GM23338 (cell line): ENCODE results near the gene PCSK4. TPM values are rescaled to one million over a fixed set of nuclear protein-coding genes. Genes with fewer than 3 reads are reported as not detected.

ENCODE experiments used
- ATAC-seq: fragments of 200-7000 bp; cut with Tn5 transposase; 3 replicates; pipeline ENCODE4 v1.9.1; 2020
- DNase-seq: peaks from one replicate; pipeline ENCODE4 v3.0.0-alpha.2; 2015; ENCODE audit warnings: low spot score
- H2AFZ ChIP-seq: fragments of 200-600 bp; sonication (generic); 2 replicates; pipeline ENCODE4 v1.8.0; 2016; ENCODE audit warnings: antibody characterized with exemption, mild to moderate bottlenecking, moderate library complexity
- H3F3A ChIP-seq: fragments of 200-600 bp; sonication (generic); replicated peaks from 2 replicates; pipeline ENCODE4 v1.8.0; 2017; ENCODE audit warnings: antibody characterized with exemption, mixed run types, low read depth
- H3K27ac ChIP-seq: fragments of 200-600 bp; sonication (generic); 2 replicates; pipeline ENCODE4 v1.6.1; 2016; ENCODE audit warnings: low read depth
- H3K27me3 ChIP-seq: fragments of 200-600 bp; sonication (generic); 2 replicates; pipeline ENCODE4 v1.8.0; 2016; ENCODE audit warnings: mild to moderate bottlenecking, mixed run types, moderate library complexity; ENCODE audit not compliant: insufficient read depth
- H3K36me3 ChIP-seq: fragments of 200-600 bp; sonication (generic); 2 replicates; pipeline ENCODE4 v1.8.0; 2016; ENCODE audit warnings: mild to moderate bottlenecking; ENCODE audit not compliant: insufficient read depth
- H3K4me1 ChIP-seq: fragments of 200-600 bp; sonication (generic); 2 replicates; pipeline ENCODE4 v1.8.0; 2016; ENCODE audit warnings: mild to moderate bottlenecking, moderate library complexity; ENCODE audit not compliant: insufficient read depth
- H3K4me2 ChIP-seq: fragments of 200-600 bp; sonication (generic); 2 replicates; pipeline ENCODE4 v1.7.1; 2017; ENCODE audit warnings: mixed run types
- H3K4me3 ChIP-seq: fragments of 200-600 bp; sonication (generic); 2 replicates; pipeline ENCODE4 v1.6.1; 2016; ENCODE audit warnings: mixed run types
- H3K79me2 ChIP-seq: fragments of 200-600 bp; sonication (generic); replicated peaks from 2 replicates; pipeline ENCODE4 v1.8.0; 2017; ENCODE audit warnings: mild to moderate bottlenecking; ENCODE audit not compliant: insufficient read depth
- H3K9me2 ChIP-seq: fragments of 200-600 bp; sonication (generic); 2 replicates; pipeline ENCODE4 v1.8.0; 2017; ENCODE audit not compliant: insufficient read depth
- H4K20me1 ChIP-seq: fragments of 200-600 bp; sonication (generic); replicated peaks from 2 replicates; pipeline ENCODE4 v1.8.0; 2017; ENCODE audit warnings: mild to moderate bottlenecking; ENCODE audit not compliant: insufficient read depth
- H3K27ac Mint-ChIP-seq: 2 replicates; pipeline ENCODE4 v1.8.0; 2020; ENCODE audit warnings: inconsistent platforms, mild to moderate bottlenecking, moderate library complexity, mixed read lengths
- H3K27me3 Mint-ChIP-seq: 3 replicates; pipeline ENCODE4 v1.8.0; 2022; ENCODE audit warnings: low read depth, mild to moderate bottlenecking, moderate library complexity, mixed read lengths, inconsistent platforms; ENCODE audit not compliant: insufficient read depth, poor library complexity
- H3K36me3 Mint-ChIP-seq: 3 replicates; pipeline ENCODE4 v1.8.0; 2021; ENCODE audit warnings: low read depth, mild to moderate bottlenecking, inconsistent platforms, moderate library complexity, mixed read lengths
- H3K4me1 Mint-ChIP-seq: 3 replicates; pipeline ENCODE4 v1.8.0; 2020; ENCODE audit warnings: mild to moderate bottlenecking, inconsistent platforms, mixed read lengths
- H3K4me3 Mint-ChIP-seq: 3 replicates; pipeline ENCODE4 v1.8.0; 2021; ENCODE audit warnings: moderate library complexity, mild to moderate bottlenecking, inconsistent platforms, mixed read lengths
- H3K9me3 Mint-ChIP-seq: 3 replicates; pipeline ENCODE4 v1.8.0; 2020; ENCODE audit warnings: moderate library complexity, mild to moderate bottlenecking, inconsistent platforms, mixed read lengths
- CREB1 ChIP-seq: fragments of 250-450 bp; sonication (Bioruptor Pico); IDR thresholded peaks from 2 replicates; pipeline ENCODE4 v1.5.0; 2020; ENCODE audit warnings: low read depth, mild to moderate bottlenecking, moderate library complexity
- CTCF ChIP-seq, 2 experiments: fragments of 200-600 bp in 1 of 2; sonication (generic) in 1 of 2; conservative IDR thresholded peaks; 2 replicates each; pipeline versions ENCODE4 v1.5.1 to v1.6.1; 2016 to 2017; ENCODE audit warnings: antibody characterized with exemption in 2 of 2, low read depth in 2 of 2, mild to moderate bottlenecking in 2 of 2, moderate library complexity in 1 of 2
- ETS1 ChIP-seq: IDR thresholded peaks from 2 replicates; pipeline ENCODE4 v1.6.1; 2016; ENCODE audit warnings: antibody characterized with exemption
- EZH2 ChIP-seq: fragments of 200-600 bp; sonication (generic); IDR thresholded peaks from one replicate; pipeline ENCODE4 v1.8.0; 2017; ENCODE audit warnings: antibody characterized with exemption, mild to moderate bottlenecking, low read depth; ENCODE audit not compliant: unreplicated experiment
- JUNB ChIP-seq: IDR thresholded peaks from one replicate; pipeline ENCODE4 v1.6.1; 2016; ENCODE audit warnings: antibody characterized with exemption; ENCODE audit not compliant: unreplicated experiment
- NANOG ChIP-seq: IDR thresholded peaks from 2 replicates; pipeline ENCODE4 v1.6.1; 2016; ENCODE audit warnings: antibody characterized with exemption, borderline replicate concordance
- REST ChIP-seq: IDR thresholded peaks from one replicate; pipeline ENCODE4 v1.6.1; 2018; ENCODE audit warnings: antibody characterized with exemption; ENCODE audit not compliant: unreplicated experiment
- STAT1 ChIP-seq: IDR thresholded peaks from one replicate; pipeline ENCODE4 v1.6.1; 2016; ENCODE audit warnings: antibody characterized with exemption; ENCODE audit not compliant: unreplicated experiment
- ZNF114 ChIP-seq: fragments of 250-450 bp; sonication (Bioruptor Pico); IDR thresholded peaks from 2 replicates; pipeline ENCODE4 v1.5.0; 2020; ENCODE audit warnings: mild to moderate bottlenecking, moderate library complexity
- polyA plus RNA-seq: library from polyadenylated mRNA; unstranded; fragments of >200 nt; fragmentation: Nextera tagmentation; extraction: Ambion mirVana; gene quantifications from 2 replicates; pipeline ENCODE4 v1.2.1, GENCODE V29; 2016
- total RNA-seq: library from RNA; depleted of rRNA; stranded (reverse); fragments of >200 nt; shearing (Covaris generic); gene quantifications from 2 replicates; pipeline ENCODE4 v1.2.3, GENCODE V29; 2014

The PCSK4 gene
- total and polyA plus RNA-seq, 2 experiments from 2014 or later, result 3.8 to 15.1 TPM

GRCh38 chr19:1492474-1493006, 2.4 kb upstream of the PCSK4 start (continued):
- TF ChIP-seq REST (no peak), CTCF (conservative IDR thresholded peaks at IDR 0.05; ENCODE audit: low read depth in 2 of 2) (no peak), CREB1 (CRISPR knock-in tag) (no peak), JUNB (no peak), STAT1 (no peak), EZH2 (no peak), NANOG (no peak)

GRCh38 chr19:1491849-1492170, 1.7 kb upstream of the PCSK4 start:
- peaks cover 14% of the 10 kb centered on the region for H3K27me3 ChIP-seq
- no peaks in the 10 kb centered on the region for H3F3A ChIP-seq
- no peak overlapping the region for H3K27ac ChIP-seq
- no peaks in the 10 kb centered on the region for H3K36me3 ChIP-seq
- no peak for ATAC-seq
- no peaks in the 10 kb centered on the region for H4K20me1 ChIP-seq
- Mint-ChIP-seq H3K27ac (no peak overlapping the region), H3K36me3 (no peaks in the 10 kb centered on the region), H3K4me3 (peak overlapping the region; percentile 78), H3K27me3 (peaks cover 24% of the 10 kb centered on the region), H3K4me1 (peaks cover 6% of the 10 kb centered on the region), H3K9me3 (no peaks in the 10 kb centered on the region)
- H3K4me2 ChIP-seq, result peak overlapping the region; percentile 82
- peak overlapping the region; percentile 68 for H3K4me3 ChIP-seq
- DNase-seq, result no peak
- 0 out of 2 replicates have a peak, but pooled peaks cover 4% of the 10 kb centered on the region for H3K4me1 ChIP-seq
- H2AFZ ChIP-seq, result no peak overlapping the region
- H3K9me2 ChIP-seq, result no peaks in the 10 kb centered on the region
- no peaks in the 10 kb centered on the region for H3K79me2 ChIP-seq
- TF ChIP-seq JUNB (no peak), NANOG (no peak), REST (no peak), ETS1 (no peak), STAT1 (no peak), CTCF (conservative IDR thresholded peaks at IDR 0.05; ENCODE audit: low read depth in 2 of 2) (no peak), ZNF114 (CRISPR knock-in tag) (no peak)
